HG02798 (cell line): ENCODE results near the gene EXOC6B.
A peak's percentile ranks its signal among the peaks of the same experiment; 100 is the strongest.

ENCODE experiments used
- ATAC-seq: cut with Tn5 transposase; IDR thresholded peaks from one replicate; pipeline ENCODE4 v1.9.1; 2021; ENCODE audit warnings: mild to moderate bottlenecking; ENCODE audit not compliant: unreplicated experiment, poor library complexity

EXOC6B gene

DNA sequence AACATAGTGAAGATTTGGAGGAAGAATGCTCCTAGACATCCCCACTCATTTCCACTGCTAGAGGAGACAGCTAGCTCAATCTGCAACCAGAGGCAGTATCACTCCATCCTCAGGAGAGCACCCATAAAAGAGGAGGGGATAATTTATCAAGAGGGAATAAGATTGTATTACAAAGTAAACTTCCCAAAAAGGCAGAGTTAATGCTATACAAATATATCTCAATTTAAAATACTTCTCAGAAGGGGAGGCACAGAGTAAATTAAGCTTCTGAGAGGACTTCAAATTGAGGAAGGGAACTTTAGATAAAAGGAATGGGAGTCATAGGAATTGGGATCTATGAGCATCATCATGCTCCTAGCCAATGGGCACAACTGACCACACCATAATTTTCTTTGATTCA lies 29.1 kb downstream of the EXOC6B start:
- ATAC-seq, result no peak

DNA sequence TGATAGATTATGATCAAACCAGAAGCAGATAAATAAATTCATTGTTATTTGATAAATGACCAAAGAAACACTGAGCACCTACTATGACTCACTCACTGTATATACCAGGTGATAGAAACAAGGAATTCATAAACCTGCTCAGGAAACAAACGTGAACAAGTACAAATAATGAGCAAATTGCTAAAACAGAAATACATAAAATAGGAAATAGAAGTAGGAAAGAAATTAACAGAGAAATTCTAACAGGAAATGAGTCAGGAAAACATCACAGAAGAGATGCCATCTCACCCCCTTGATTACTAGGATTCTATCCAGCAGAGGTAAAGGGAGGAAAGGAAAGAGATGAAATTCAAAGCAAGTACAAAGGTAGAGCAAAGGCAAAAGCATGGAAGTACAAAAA lies 31.3 kb downstream of the EXOC6B start:
- ATAC-seq, result no peak

DNA sequence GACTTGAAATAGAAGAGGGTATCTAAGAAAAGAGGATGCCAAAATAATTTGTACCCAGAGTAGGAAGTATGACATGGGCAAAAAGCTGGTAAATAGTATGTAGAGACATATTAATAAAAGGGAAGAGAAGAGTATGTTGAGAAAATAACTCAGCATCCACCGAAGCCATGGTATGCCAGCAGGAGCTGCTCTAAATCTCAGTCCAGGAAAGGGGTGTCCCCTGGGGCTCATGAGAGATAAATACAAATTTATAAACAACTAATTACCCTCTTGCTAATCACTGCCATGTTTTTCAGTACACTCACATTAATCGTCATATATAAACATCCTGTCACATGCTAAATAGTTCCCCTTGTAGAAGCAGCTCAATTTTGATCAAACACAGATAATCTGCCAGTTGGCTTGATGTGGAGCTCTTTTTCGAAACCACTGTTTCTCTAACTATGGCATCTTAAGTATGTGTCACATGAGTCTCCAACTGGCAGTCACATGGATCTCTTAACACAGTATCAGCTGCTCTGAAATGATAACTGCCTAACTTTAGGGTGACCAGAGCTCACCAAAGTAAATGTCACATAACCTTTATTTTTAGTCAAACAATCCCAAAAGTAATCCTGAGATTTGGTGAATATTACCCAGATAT lies 31.9 kb downstream of the EXOC6B start:
- ATAC-seq, result no peak

DNA sequence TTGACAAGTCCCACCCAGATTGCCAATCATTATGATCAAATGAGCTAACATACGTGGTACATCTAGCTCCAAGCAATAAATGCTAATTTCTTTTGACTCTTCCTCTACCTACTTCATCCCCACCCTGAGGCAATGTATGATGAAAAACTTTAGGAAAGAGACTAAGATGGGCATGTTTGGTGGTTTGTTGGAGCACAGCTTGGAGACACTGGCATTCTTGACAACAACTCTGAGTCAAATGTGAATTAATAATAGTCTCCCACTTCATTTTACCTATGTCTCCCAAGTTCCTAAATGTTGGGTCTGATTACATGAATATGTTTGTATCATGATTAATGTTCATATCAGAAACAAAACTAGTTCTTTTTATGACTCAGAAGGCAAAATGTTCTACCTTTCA lies 36.6 kb downstream of the EXOC6B start:
- no peak for ATAC-seq

DNA sequence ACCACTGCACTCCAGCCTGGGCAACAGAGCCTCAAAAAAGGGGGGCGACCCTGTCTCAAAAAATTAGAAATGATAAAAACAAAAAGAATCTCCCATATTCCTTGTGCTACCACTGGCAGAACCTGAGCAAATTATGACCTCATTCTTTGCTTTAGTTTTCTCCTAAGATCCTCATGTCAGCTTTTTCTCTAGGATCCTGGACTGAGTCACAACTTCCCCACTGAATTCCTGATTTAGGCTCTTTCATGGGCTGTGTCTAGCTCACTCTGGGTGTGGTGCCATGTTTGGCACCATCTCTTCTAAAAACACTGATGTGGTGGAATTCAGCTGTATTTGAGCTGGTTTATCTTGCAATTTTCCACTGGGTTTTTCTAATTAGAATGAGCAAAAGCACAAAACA lies 37.1 kb downstream of the EXOC6B start:
- ATAC-seq, result no peak

DNA sequence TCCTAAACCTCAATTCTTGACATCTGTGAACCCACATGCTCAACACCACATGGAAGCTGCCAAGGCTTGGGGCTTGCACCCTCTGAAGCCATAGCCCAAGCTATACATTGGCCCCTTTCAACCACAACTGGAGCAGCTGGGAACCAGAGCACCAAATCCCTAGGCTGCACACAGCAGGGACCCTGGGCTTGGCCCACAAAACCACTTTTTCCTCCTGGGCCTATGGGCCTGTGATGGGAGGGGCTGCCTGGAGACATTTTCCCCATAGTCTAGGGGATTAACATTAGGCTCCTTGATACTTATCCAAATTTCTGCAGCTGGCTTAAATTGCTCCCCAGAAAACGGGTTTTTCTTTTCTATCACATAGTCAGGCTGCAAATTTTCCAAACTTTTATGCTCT lies 40.3 kb downstream of the EXOC6B start:
- ATAC-seq, result no peak

DNA sequence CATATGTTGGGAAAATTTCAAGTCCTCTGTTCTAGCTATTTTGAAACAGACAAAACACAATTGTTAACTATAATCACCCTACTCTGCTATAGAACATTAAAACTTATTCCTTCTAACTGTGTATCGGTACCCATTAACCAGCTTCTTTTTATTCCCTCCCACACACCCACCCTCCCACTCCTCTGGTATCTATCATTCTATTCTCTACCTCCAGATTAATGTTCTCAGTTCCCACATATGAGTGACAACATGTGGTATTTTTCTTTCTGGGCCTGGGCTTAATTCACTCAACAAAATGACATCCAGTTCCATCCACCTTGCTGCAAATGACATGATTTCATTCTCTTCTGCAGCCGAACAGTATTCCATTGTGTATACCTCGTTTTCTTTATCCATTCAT lies 43.3 kb downstream of the EXOC6B start:
- no peak for ATAC-seq

DNA sequence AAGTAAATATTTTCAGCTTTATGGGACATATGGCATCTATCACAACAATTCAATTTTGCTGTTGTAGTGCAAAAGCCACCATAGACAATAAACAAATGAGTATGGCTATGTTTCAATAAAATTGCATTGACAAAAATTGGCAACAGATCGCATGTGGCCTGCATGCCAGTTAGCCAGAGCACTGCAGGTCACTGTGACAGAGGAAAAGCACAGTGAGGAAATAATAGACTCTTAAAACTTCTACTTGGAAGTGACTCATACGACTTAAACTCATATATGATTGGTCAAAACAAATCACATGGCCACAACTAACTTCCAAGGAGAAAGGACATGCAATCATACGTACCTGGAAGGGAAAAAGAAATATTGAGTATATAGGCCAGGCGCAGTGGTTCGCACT lies 44.4 kb downstream of the EXOC6B start:
- ATAC-seq, result no peak

DNA sequence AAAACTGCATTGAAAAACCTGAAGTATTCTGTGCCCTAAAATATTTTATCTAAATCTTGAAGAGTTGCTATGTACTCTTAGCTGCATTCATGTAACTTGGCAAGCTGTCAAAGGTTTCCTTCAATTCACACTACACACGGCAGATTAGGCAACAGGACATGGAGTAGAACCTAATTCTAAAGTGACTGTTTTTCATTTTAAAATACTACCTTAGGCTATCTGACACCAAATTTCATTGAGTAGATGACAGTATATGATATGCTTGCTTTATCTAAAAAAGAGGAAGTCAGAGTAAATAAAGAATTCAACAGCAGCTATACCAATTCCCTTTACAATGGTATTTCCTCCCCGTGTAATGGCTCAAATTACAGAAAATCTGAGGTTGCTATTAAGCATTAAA lies 45.4 kb downstream of the EXOC6B start:
- ATAC-seq, result no peak

DNA sequence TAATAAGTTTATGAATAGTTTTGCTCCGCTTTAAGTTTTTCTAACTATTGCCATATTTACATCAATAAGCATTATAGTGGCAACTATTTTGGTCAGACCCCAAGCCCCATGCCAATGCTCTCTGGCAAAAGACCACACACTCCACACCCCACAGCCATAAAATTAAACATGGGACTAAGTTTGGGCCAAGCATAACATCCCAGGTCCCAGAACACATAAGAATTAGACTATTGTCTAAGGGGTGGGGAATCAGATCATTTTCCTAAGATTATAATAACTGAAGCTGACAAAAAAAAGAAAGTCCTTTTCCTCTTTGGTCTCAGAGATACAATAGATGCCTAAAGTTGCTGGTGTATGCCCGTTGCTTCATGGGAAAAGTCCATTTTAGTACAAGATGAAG lies 46.3 kb downstream of the EXOC6B start:
- no peak for ATAC-seq

DNA sequence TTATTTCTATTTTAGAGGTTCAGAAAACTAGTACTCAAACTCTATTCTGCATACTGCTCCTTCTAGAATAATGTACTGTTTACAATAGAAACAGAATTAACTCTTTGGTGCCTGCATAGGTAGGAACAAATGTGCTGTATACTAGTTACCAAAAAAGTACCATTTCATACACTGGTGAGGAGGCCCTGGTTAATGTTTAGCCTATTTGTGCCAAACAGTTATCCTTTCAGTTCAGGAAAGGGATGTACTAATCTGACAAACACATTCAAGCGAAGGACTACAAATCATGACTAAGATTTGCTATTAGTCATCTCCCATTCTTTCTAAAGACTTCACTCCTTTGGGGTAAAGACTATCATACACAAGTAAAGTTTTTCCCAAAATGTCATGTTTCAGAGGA lies 47.4 kb downstream of the EXOC6B start:
- no peak for ATAC-seq

DNA sequence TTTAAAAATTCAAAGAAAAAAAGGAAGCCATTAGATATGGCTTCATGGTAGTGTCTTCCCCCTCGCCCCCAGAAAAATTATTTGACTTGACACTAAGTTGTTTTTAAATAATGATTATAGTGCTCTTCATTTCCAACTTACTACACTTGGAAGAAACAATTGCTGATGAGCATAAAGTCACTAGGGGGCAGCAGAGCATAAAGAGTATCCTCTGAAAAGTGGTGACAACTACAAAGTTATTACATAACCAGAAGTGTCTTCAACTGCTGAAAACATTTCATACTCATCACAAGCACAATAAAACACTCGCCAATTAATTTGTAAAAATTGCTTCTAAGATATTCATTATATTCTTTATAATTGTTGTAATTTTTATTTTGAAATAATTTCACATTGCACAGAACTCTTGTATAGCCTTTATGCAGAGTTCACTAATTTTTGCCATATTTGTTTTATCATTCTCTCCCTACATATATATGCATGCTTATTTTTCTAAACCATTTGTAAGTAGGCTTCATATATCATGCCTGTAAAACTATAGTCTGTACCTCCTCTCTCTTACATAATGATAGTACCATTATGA lies 54.9 kb downstream of the EXOC6B start:
- ATAC-seq, result peak; percentile 64

DNA sequence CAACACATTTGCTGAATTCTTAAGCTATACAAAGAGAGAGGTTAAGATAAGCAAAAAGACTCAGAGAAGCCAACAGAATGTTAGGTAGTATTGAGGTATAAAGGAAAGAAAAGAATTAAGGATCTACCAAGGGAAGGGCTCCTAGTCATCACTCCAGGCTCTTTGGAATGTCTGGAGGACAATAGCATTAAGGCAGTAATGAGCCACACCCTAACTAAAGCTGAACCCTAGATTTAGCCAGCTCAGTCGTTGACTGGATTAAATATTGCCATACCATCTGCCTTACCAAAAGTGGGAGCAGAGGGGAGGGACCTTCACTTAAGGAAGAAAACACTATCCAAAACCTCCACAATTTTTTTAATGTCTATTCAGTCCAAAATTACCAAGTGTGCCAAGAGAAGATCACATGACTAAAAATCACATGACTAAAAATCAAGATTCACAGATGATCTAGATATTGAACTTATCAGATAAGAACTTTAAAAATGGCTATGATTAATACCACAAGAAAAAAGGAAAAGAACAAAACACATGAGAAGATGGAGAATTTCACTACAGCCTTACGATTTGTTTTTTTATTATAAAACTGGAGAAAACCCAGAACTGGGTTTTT lies 59.7 kb downstream of the EXOC6B start:
- no peak for ATAC-seq

DNA sequence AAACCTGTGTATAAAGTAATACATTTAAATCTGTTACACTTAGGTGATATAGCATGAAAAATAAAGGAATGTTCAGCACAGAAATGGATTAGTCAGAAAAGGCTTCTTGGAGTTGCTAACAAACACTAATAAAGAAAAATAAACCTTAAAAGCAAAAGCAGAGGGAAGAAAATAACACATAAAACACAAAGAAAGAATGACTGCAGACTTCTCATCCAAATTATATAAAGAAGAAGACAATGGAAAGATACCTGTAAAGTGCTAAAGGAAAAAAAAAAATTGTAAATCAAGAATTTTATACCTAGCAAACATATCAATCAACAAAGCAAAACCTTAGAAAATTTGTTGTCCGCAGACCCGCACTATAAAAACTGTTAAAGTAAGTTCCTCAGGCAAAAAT lies 63.6 kb downstream of the EXOC6B start:
- ATAC-seq, result no peak

DNA sequence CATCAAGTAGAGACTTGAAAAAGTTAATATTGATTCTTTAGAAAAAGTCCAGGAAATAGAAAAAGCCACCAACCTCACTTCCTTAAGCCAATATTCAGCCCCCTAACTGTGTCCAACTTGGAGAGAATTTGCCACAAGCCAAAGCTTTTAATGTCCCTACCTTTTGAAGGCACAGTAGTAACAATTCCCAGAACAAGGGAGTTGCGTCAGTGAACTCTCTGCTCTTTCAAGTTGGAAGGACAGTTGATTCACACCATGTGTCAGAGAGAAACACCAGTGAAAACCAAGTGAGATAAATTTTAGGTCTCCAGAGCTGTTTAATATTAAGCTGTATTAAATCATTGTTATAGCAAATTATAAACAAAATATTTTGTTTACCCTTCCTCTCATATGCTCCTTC lies 66.1 kb downstream of the EXOC6B start:
- no peak for ATAC-seq

DNA sequence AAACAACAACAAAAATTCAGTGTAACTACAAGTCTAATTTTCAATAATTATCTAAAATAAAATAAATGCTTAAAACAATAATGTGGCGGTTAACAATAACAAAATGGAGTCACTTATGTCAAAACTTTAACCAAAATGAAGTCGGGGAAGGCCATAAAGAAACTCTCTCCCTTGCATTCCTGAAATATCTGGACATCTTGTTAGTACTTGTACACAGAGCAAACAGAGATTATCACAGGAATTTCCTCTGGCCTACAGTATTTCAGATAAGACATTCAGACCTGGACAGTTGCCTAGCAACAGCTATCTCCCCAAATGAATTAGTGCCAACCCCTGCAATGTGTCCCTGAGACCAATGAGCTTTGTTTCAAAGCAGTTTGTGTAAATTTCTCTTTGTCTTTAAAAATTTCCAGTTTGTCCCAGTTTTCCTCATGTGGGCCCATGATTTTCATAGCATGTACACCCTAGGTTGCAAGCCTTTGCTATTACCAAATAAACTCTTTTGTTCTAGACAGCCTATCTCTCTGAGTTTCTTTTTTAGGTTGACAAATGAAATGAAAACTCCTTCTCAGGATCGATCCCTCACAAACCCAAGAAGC lies 68.6 kb downstream of the EXOC6B start:
- ATAC-seq, result no peak

DNA sequence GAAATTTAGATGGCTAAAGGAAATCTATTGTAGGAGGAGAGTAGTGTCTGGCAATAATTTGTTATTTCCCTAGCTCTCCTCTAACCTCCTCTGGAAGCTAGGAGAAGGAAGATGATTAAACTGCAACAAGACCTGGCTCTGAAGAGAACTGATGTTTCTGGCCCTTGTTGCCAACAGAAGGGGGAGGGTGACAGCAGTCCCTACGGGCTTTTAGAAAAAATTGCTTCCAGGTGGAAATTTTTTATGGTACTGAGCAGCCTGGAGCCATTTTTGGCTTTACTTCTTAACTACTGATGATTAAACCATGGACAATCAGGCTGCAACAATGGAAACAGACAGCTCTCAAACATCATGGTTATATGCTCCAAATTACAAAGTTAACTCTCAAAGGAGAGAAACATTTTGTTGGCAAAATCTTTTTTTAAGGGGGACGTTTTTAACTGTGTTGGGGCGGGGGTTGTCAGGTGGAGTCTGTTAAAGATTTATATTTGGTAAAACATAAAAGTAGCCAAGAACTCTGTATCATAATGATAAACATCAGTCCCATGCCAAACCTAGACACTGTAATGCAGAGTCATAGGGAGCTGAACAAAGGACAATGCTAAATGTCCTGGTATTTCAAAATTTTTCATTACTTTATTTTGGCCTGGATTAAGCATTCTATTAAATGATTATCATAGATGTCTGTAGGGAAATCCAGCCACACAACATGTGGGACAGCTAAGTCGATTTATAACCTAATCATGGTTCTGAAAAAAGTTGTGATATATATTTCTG lies 70.0 kb downstream of the EXOC6B start:
- no peak for ATAC-seq

DNA sequence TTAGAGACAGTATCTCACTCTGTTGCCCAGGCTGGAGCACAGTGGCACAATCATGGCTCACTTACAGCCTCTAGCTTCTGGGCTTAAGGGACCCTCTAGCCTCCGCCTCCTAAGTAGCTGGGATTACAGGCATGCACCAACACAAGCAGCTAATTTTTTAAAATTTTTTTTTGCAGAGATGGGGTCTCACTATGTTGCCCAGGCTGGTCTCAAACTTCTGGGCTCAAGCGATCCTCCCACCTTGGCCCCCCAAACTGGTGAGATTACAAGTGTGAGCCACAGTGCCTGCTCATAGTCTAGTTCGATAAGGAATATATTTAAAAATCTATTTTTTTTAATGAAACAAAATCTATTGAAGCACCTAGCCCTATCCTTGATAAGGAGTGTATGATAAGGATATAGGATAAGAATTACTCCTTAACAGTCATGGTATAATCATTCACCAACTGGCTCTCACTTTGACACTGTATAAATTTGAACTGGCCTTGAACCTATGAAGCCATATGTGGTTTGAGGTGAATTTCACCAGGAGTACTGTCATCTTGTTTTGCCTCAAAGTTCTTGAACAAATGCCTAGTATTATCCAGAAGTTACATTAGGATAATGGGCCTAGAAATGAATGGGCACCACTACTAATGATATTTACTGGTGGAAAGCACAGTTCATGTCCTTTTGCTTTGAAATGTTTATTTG lies 71.1 kb downstream of the EXOC6B start:
- ATAC-seq, result no peak

DNA sequence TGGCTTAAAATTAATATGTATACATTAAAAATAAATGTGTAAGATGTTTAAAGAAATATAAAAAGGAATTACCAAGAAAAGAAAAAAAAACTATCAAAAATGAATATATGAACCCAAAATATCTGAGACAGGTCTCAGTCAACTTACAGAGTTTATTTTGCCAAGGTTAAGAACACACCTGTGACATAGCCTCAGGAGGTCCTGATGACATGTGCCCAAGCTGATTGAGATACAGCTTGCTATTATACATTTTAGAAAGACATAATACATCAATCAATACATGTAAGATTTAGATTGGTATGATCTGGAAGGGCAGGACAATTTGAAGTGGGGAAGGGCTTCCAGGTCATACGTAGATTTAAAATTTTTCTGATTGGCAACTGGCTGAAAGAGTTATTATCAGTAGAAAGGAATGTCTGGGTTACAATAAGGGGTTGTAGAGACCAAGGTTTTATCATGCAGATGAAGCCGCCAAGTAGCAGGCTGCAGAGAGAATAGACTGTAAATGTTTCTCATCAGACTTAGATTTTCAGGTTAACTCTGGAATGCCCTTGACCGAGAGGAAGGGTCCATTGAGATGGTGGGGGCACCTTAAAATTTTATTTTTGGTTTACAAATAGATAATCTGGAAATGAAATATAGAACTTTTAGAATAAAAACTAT lies 74.7 kb downstream of the EXOC6B start:
- ATAC-seq, result no peak

DNA sequence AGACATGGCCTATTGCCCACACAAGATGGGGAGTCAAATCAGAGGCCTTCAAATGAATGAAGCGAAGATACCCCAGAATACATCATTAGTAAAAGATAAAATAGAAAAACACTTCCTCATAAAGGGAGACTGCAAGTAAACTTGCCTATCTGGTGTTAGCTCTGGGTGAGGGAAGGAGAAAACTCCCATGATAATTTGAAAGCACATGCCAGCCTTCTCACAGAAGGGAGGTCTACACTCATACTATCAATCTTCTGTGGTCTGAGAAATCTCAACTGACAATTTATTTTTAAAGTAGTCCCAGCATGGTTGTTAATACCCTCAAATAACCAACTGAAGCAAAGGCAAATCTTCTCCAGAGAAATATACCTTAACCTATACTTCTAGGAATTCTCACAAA lies 75.4 kb downstream of the EXOC6B start:
- ATAC-seq, result no peak
